Effector CD4-positive, alpha-beta T cell (primary cell): ENCODE measurements around the gene EDARADD.
"Not testable (repeated sequence)": the region's sequence is repeated elsewhere in the genome, so short reads cannot be mapped to it uniquely, and the experiment has no call there.

Source experiments
- DNase-seq: peaks from one replicate; pipeline ENCODE4 v3.0.0-alpha.2; 2020
- total RNA-seq: gene quantifications from one replicate; lab custom pipeline; 2026; lab: John Stamatoyannopoulos, UW

Gene EDARADD
- total RNA-seq = 4.7 reads per million, percentile 18 among the genes with 10 or more reads in this experiment

GRCh38 chr1:236393681-236394481 lies at the start of gene EDARADD:
Gene EDARADD, plus strand, starts transcription at chr1:236394286. Its CDS starts 159 bp downstream, at chr1:236394445.
- no peak for DNase-seq

- no peak for DNase-seq
These were observed 48.4 kb upstream of the EDARADD start for GRCh38 chr1:236345728-236346127.

GRCh38 chr1:236348071-236348470 lies 46.0 kb upstream of the EDARADD start:
- DNase-seq = no peak

GRCh38 chr1:236350308-236350707 lies 43.8 kb upstream of the EDARADD start:
- no peak for DNase-seq

GRCh38 chr1:236351875-236352573 lies 42.1 kb upstream of the EDARADD start:
- DNase-seq = no peak

- DNase-seq = not testable (repeated sequence)
These were observed 41.3 kb upstream of the EDARADD start for GRCh38 chr1:236352747-236353146.

- DNase-seq = no peak
These were observed 40.3 kb upstream of the EDARADD start for GRCh38 chr1:236353813-236354212.

- DNase-seq = no peak
These were observed 39.5 kb upstream of the EDARADD start for GRCh38 chr1:236354330-236355147.

- DNase-seq = no peak
These were observed 37.9 kb upstream of the EDARADD start for GRCh38 chr1:236356141-236356540.

GRCh38 chr1:236361909-236362590 lies 32.0 kb upstream of the EDARADD start:
- DNase-seq = no peak

- no peak for DNase-seq
These were observed 30.8 kb upstream of the EDARADD start for GRCh38 chr1:236363237-236363636.

- no peak for DNase-seq
These were observed 28.0 kb upstream of the EDARADD start for GRCh38 chr1:236365999-236366570.

- not testable (repeated sequence) for DNase-seq
These were observed 27.4 kb upstream of the EDARADD start for GRCh38 chr1:236366681-236367080.

GRCh38 chr1:236370420-236370819 lies 23.7 kb upstream of the EDARADD start:
- DNase-seq = no peak

- DNase-seq = no peak
These were observed 23.0 kb upstream of the EDARADD start for GRCh38 chr1:236371083-236371482.

- DNase-seq = no peak
These were observed 16.1 kb upstream of the EDARADD start for GRCh38 chr1:236377832-236378535.

GRCh38 chr1:236381565-236382158 lies 12.4 kb upstream of the EDARADD start:
- DNase-seq = no peak

- DNase-seq = no peak
These were observed 5.8 kb upstream of the EDARADD start for GRCh38 chr1:236388332-236388731.

- no peak for DNase-seq
These were observed 4.8 kb upstream of the EDARADD start for GRCh38 chr1:236389253-236389652.

- DNase-seq = no peak
These were observed 3.1 kb upstream of the EDARADD start for GRCh38 chr1:236391008-236391407.

- DNase-seq = no peak
These were observed 1.9 kb upstream of the EDARADD start for GRCh38 chr1:236392182-236392581.
